ENCODE measurements around the gene CACNA1I.

Gene CACNA1I

DNA sequence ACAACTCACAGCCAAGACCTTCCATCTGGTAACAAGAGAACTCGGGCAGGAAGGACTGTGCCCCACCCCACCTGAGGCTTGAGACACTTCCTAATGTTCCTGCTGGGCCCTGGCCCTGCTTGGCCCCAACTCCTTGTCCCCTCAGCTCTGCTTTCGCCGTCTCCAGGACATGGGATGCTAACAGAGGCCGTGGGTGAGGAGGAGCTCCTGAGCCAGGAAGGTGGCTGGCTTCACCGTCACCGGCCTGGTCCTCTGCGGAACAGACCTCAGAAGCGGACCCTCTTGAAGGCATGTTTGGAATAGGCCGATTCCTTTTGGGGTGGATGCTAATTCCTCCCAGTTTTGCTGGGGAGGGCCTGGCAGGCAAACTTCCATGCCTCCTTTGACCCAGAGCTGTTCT lies 154.3 kb downstream of the CACNA1I start (continued):
- TF ChIP-seq ZNF514 (tag by site-specific recombination; IDR thresholded peaks at IDR 0.05) (no peak), SALL2 (tag by site-specific recombination; IDR thresholded peaks at IDR 0.05; ENCODE audit: borderline replicate concordance) (no peak), ZNF776 (tag by site-specific recombination; IDR thresholded peaks at IDR 0.05; ENCODE audit: borderline replicate concordance) (no peak), ZNF549 (tag by site-specific recombination; IDR thresholded peaks at IDR 0.05) (no peak), ZNF132 (tag by site-specific recombination; IDR thresholded peaks at IDR 0.05; ENCODE audit: borderline replicate concordance) (no peak), ZNF560 (tag by site-specific recombination; IDR thresholded peaks at IDR 0.05; ENCODE audit: borderline replicate concordance) (no peak)

DNA sequence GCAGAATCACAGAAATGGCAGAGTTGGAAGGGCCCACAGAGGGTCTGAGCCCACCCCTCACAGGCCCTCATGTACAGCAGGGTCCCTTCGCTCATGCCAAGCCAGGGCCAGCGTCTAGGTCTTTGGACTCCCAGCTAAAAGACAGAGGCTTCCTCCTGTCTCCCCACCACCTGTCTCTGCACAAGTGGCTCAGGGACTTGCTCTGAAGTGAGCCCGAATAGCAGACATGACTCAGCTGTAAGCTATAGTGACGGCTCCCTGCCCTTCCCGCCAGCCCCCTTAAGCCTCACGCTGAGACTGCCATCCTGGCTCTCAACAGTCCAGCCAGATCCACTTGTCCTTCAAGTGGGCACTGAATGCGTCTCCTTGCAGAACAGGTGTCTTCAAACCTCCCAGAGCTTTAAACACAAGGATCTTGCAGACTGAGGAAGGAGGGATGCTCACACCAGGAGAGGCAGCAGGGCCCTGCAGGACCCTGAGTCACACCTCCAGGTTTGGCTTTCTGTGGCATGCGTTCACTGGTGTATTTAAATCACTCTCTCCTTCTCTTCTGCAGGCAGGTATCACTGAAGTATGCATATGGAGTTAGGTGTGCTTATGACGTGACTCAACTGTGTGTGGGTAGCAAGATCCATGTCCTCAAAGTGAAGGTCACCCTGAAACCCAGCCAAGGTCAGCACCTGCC lies 154.9 kb downstream of the CACNA1I start:
- CTCF ChIA-PET, result no interaction called here
- POLR2A ChIA-PET, result no interaction called here
- TF ChIP-seq, protein P1, sequence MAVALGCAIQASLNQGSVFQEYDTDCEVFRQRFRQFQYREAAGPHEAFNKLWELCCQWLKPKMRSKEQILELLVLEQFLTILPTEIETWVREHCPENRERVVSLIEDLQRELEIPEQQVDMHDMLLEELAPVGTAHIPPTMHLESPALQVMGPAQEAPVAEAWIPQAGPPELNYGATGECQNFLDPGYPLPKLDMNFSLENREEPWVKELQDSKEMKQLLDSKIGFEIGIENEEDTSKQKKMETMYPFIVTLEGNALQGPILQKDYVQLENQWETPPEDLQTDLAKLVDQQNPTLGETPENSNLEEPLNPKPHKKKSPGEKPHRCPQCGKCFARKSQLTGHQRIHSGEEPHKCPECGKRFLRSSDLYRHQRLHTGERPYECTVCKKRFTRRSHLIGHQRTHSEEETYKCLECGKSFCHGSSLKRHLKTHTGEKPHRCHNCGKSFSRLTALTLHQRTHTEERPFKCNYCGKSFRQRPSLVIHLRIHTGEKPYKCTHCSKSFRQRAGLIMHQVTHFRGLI (tag by site-specific recombination; IDR thresholded peaks at IDR 0.05), result no peak
- TF ChIP-seq ZNF621 (tag by site-specific recombination; IDR thresholded peaks at IDR 0.05) (no peak), ZNF654 (tag by site-specific recombination; IDR thresholded peaks at IDR 0.05; ENCODE audit: low read depth) (no peak), ZNF292 (tag by site-specific recombination; IDR thresholded peaks at IDR 0.05; ENCODE audit: borderline replicate concordance, low read depth) (no peak), ZFP41 (tag by site-specific recombination; IDR thresholded peaks at IDR 0.05; ENCODE audit: borderline replicate concordance) (no peak), ZFHX2 (tag by site-specific recombination; conservative IDR thresholded peaks at IDR 0.05) (no peak), SETDB1 (IDR thresholded peaks at IDR 0.05; ENCODE audit: insufficient read length, low read length) (no peak), ZNF792 (tag by site-specific recombination; IDR thresholded peaks at IDR 0.05) (no peak), ZNF112 (tag by site-specific recombination; IDR thresholded peaks at IDR 0.05) (no peak), ZNF248 (tag by site-specific recombination; IDR thresholded peaks at IDR 0.05) (no peak), ZIC2 (tag by site-specific recombination; IDR thresholded peaks at IDR 0.05) (no peak), ZFP37 (tag by site-specific recombination; IDR thresholded peaks at IDR 0.05) (no peak), ZNF2 (tag by site-specific recombination; IDR thresholded peaks at IDR 0.05) (no peak), ZNF785 (tag by site-specific recombination; IDR thresholded peaks at IDR 0.05) (no peak), ZNF544 (tag by site-specific recombination; IDR thresholded peaks at IDR 0.05) (no peak), ZBTB7A (tag by site-specific recombination; IDR thresholded peaks at IDR 0.05; ENCODE audit: low read depth) (no peak), WT1 (tag by site-specific recombination; IDR thresholded peaks at IDR 0.05) (no peak)
- TF ChIP-seq, protein P2, sequence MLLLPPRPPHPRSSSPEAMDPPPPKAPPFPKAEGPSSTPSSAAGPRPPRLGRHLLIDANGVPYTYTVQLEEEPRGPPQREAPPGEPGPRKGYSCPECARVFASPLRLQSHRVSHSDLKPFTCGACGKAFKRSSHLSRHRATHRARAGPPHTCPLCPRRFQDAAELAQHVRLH (tag by site-specific recombination; IDR thresholded peaks at IDR 0.05), result no peak
- TF ChIP-seq, protein P3, sequence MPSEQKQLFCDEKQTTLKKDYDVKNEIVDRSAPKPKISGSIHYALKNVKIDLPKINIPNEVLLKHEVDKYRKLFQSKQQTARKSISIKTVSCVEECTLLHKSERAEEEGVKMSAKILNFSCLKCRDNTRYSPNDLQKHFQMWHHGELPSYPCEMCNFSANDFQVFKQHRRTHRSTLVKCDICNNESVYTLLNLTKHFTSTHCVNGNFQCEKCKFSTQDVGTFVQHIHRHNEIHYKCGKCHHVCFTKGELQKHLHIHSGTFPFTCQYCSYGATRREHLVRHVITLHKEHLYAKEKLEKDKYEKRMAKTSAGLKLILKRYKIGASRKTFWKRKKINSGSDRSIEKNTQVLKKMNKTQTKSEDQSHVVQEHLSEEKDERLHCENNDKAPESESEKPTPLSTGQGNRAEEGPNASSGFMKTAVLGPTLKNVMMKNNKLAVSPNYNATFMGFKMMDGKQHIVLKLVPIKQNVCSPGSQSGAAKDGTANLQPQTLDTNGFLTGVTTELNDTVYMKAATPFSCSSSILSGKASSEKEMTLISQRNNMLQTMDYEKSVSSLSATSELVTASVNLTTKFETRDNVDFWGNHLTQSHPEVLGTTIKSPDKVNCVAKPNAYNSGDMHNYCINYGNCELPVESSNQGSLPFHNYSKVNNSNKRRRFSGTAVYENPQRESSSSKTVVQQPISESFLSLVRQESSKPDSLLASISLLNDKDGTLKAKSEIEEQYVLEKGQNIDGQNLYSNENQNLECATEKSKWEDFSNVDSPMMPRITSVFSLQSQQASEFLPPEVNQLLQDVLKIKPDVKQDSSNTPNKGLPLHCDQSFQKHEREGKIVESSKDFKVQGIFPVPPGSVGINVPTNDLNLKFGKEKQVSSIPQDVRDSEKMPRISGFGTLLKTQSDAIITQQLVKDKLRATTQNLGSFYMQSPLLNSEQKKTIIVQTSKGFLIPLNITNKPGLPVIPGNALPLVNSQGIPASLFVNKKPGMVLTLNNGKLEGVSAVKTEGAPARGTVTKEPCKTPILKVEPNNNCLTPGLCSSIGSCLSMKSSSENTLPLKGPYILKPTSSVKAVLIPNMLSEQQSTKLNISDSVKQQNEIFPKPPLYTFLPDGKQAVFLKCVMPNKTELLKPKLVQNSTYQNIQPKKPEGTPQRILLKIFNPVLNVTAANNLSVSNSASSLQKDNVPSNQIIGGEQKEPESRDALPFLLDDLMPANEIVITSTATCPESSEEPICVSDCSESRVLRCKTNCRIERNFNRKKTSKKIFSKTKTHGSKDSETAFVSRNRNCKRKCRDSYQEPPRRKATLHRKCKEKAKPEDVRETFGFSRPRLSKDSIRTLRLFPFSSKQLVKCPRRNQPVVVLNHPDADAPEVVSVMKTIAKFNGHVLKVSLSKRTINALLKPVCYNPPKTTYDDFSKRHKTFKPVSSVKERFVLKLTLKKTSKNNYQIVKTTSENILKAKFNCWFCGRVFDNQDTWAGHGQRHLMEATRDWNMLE (tag by site-specific recombination; conservative IDR thresholded peaks at IDR 0.05; ENCODE audit: low read depth), result no peak
- TF ChIP-seq, protein P4, sequence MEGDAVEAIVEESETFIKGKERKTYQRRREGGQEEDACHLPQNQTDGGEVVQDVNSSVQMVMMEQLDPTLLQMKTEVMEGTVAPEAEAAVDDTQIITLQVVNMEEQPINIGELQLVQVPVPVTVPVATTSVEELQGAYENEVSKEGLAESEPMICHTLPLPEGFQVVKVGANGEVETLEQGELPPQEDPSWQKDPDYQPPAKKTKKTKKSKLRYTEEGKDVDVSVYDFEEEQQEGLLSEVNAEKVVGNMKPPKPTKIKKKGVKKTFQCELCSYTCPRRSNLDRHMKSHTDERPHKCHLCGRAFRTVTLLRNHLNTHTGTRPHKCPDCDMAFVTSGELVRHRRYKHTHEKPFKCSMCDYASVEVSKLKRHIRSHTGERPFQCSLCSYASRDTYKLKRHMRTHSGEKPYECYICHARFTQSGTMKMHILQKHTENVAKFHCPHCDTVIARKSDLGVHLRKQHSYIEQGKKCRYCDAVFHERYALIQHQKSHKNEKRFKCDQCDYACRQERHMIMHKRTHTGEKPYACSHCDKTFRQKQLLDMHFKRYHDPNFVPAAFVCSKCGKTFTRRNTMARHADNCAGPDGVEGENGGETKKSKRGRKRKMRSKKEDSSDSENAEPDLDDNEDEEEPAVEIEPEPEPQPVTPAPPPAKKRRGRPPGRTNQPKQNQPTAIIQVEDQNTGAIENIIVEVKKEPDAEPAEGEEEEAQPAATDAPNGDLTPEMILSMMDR (tag by site-specific recombination; IDR thresholded peaks at IDR 0.05), result no peak
- Histone ChIP-seq H3K4me3 (ENCODE audit: low read depth, low read length) (no peak overlapping the region), H3K4me1 (ENCODE audit: control insufficient read depth, insufficient read depth, low read length) (peaks cover 2% of the 10 kb centered on the region; the same call in 1 of the 2 replicates), H3K9me3 (ENCODE audit: control insufficient read depth, insufficient read depth, low read depth, low read length) (no peaks in the 10 kb centered on the region), H3K27ac (ENCODE audit: extremely low read depth, low read depth, low read length) (no peak overlapping the region), H3K36me3 (ENCODE audit: control insufficient read depth in 2 of 2, insufficient read depth in 1 of 2, low read length in 2 of 2) (no peaks in the 10 kb centered on the region)

Data from HEK293 (cell line).